Peyer's patch (tissue), 4 donors: ENCODE results near the gene SYTL1. TPM values are rescaled to one million over a fixed set of nuclear protein-coding genes. Genes with fewer than 3 reads are reported as not detected.

Experiments used
- DNase-seq, 3 donors: peaks; one replicate each; pipeline ENCODE4 v3.0.0-alpha.2; 2017 to 2019
- H3K27ac ChIP-seq, 4 donors: fragments of 200-600 bp; sonication (generic); one replicate each; pipeline ENCODE4 v1.5.1; 2016 to 2019
- H3K27me3 ChIP-seq, 2 donors: fragments of 200-600 bp; sonication (generic); one replicate each; pipeline ENCODE4 v1.5.1; 2019
- H3K36me3 ChIP-seq, 3 donors: fragments of 200-600 bp; sonication (generic); one replicate each; pipeline ENCODE4 v1.5.1; 2016 to 2019
- H3K4me1 ChIP-seq, 4 donors: fragments of 200-600 bp; sonication (generic); one replicate each; pipeline ENCODE4 v1.5.1; 2016 to 2019
- H3K4me3 ChIP-seq, 4 donors: fragments of 200-600 bp; sonication (generic); 1 replicate in 3 of 4; 2 replicates in 1 of 4; pipeline ENCODE4 v1.5.1; 2016 to 2019; ENCODE audit warnings: mild to moderate bottlenecking in 1 of 4
- H3K9me3 ChIP-seq, 4 donors: fragments of 200-600 bp; sonication (generic); one replicate each; pipeline ENCODE4 v1.5.1; 2016 to 2019; ENCODE audit warnings: mild to moderate bottlenecking in 1 of 4
- POLR2A ChIP-seq, 2 donors: fragments of 450-650 bp; IDR thresholded peaks; one replicate each; pipeline ENCODE4 v1.5.1; 2017; ENCODE audit warnings: antibody characterized with exemption in 2 of 2, mild to moderate bottlenecking in 2 of 2, moderate library complexity in 2 of 2
- total RNA-seq, 4 donors: library from RNA; depleted of rRNA; stranded (reverse); fragments of >200 nt; gene quantifications; one replicate each; pipeline ENCODE4 v1.1.0, GENCODE V29; 2016
- TF ChIP-seq, protein P1 (sequence below), 6 experiments: fragments of 450-650 bp in 4 of 6; fragments of 200-600 bp in 2 of 6; sonication (generic) in 1 of 6; IDR thresholded peaks; one replicate each; pipeline ENCODE4 v1.5.1; 2017 to 2019; ENCODE audit warnings: antibody characterized with exemption in 6 of 6, mild to moderate bottlenecking in 3 of 6, moderate library complexity in 1 of 6

Gene SYTL1
- total RNA-seq, 4 donors from 2014 or later = 9.0 to 37.1 (median 9.5) TPM

DNA sequence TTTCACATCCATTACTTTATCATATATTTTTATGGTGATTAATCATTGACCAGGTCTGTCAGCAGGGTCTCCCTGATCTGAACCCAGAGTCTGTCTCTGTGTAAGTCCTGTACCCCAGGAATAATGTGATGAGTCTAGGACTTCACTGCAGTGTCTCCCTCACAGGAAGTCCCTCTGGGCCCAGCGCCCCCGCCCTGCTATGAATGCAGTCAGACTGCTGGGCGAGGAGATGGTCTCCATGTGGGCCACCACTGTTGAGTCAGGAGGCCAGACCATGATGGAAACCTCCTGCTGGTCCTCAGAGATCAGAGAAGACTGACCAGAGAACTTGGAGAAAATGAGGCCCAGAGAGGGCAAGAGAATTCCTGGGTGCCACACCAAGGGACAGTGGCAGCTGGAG is 10.4 kb upstream of the SYTL1 start:
- peaks cover 0 to 4% (median 0%) of the 10 kb centered on the region in 4 donors for H3K4me1 ChIP-seq
- no peak overlapping the region for H3K4me3 ChIP-seq
- TF ChIP-seq, protein P1, sequence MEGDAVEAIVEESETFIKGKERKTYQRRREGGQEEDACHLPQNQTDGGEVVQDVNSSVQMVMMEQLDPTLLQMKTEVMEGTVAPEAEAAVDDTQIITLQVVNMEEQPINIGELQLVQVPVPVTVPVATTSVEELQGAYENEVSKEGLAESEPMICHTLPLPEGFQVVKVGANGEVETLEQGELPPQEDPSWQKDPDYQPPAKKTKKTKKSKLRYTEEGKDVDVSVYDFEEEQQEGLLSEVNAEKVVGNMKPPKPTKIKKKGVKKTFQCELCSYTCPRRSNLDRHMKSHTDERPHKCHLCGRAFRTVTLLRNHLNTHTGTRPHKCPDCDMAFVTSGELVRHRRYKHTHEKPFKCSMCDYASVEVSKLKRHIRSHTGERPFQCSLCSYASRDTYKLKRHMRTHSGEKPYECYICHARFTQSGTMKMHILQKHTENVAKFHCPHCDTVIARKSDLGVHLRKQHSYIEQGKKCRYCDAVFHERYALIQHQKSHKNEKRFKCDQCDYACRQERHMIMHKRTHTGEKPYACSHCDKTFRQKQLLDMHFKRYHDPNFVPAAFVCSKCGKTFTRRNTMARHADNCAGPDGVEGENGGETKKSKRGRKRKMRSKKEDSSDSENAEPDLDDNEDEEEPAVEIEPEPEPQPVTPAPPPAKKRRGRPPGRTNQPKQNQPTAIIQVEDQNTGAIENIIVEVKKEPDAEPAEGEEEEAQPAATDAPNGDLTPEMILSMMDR (IDR thresholded peaks at IDR 0.05) = no peak
- TF ChIP-seq POLR2A (IDR thresholded peaks at IDR 0.05) = no peak
- DNase-seq = no peak
- H3K36me3 ChIP-seq = peaks cover 0 to 66% (median 0%) of the 10 kb centered on the region in 3 donors
- no peaks in the 10 kb centered on the region for H3K9me3 ChIP-seq
- H3K27ac ChIP-seq = no peak overlapping the region
- no peaks in the 10 kb centered on the region for H3K27me3 ChIP-seq

DNA sequence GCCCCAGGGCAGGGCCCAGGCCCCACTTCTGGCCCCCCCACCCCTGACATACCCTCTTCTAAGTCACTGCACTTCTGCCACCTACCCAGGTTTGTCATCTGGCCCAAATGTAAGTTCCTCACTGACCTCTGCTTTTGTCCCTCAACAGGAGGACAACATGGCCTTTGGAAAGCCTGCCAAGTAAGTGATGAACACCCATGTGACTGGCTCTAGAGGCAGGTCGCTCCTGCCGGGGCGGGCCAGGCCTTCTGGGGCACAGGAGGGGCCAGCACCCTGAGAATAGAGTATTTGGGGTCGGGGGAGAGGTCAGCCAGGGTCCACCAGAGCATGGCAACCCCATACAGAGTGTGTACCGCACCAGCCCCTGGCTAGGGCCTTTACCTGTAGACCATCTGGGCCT is 9.9 kb upstream of the SYTL1 start:
- Histone ChIP-seq H3K36me3 (peaks cover 0 to 69% (median 0%) of the 10 kb centered on the region in 3 donors), H3K4me3 (no peak overlapping the region), H3K27me3 (no peaks in the 10 kb centered on the region), H3K27ac (no peak overlapping the region), H3K9me3 (no peaks in the 10 kb centered on the region), H3K4me1 (no peaks in the 10 kb centered on the region)
- DNase-seq = no peak
- TF ChIP-seq, protein P1 (IDR thresholded peaks at IDR 0.05) = no peak
- TF ChIP-seq POLR2A (IDR thresholded peaks at IDR 0.05) = no peak

DNA sequence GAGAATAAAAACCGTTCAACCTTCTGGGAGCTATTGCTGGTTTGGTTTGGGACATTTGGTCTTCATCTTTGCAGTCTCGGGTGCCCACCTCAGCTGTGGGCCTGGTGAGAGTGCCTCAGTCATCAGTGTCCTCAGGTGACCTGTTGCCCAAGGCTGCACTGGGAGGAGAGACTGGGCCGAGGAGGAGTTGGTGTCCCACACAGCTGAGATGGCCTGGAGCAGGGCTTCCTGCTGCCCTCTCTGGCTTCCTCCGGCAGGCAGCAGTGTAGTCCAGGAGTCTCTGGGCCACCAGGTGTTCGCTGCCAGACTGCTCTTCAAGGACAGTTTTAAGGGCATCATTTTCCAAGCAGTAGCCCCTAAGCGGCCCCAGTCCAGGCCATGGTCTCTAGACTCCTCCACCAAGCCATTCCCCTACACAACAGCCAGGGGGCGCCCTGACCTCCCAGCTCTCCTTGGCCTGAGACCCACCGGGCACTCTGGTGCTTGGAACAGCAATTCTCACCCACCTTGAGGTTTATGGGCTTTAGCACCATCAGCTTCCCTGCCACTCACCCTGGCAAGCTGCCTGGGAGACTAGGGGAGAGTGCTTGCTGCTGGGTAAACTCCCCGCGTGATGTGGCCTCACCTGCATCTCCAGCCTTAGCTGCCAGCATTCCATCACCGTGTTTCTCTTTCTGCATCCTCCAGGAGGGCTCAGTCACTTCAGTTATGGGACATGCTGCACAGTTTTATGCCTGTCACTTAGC is 9.1 kb upstream of the SYTL1 start:
- H3K27ac ChIP-seq = no peak overlapping the region
- H3K9me3 ChIP-seq = no peaks in the 10 kb centered on the region
- H3K36me3 ChIP-seq = peaks cover 0 to 65% (median 0%) of the 10 kb centered on the region in 3 donors
- no peak overlapping the region for H3K4me3 ChIP-seq
- no peak for TF ChIP-seq POLR2A (IDR thresholded peaks at IDR 0.05)
- TF ChIP-seq, protein P1 (IDR thresholded peaks at IDR 0.05) = peak; percentile 66 to 83 (median 74)
- no peaks in the 10 kb centered on the region for H3K27me3 ChIP-seq
- H3K4me1 ChIP-seq = no peaks in the 10 kb centered on the region
- peak in 2 of 3 donors; percentile 39 to 70 for DNase-seq

DNA sequence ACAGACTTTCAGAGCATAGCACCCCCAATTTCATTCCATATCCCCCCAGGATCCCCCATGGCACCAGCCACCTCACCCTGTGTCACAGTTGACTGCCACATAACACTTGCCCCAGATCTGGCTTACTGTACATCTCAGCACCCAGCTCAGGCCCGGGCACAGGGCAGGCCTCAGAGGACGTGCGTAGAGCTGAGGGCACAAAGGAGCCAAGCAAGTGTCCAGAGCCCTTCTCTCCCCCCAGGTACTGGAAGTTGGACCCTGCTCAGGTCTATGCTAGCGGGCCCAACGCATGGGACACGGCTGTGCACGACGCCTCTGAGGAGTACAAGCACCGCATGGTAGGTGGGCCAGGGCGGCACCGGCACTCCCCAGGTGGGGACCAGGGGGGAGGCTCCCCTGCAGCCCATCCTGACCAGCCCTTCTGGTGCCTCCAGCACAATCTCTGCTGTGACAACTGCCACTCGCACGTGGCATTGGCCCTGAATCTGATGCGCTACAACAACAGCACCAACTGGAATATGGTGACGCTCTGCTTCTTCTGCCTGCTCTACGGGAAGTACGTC is 8.0 kb upstream of the SYTL1 start:
- no peak overlapping the region for H3K4me3 ChIP-seq
- no peak for DNase-seq
- peaks cover 0 to 60% (median 0%) of the 10 kb centered on the region in 3 donors for H3K36me3 ChIP-seq

DNA sequence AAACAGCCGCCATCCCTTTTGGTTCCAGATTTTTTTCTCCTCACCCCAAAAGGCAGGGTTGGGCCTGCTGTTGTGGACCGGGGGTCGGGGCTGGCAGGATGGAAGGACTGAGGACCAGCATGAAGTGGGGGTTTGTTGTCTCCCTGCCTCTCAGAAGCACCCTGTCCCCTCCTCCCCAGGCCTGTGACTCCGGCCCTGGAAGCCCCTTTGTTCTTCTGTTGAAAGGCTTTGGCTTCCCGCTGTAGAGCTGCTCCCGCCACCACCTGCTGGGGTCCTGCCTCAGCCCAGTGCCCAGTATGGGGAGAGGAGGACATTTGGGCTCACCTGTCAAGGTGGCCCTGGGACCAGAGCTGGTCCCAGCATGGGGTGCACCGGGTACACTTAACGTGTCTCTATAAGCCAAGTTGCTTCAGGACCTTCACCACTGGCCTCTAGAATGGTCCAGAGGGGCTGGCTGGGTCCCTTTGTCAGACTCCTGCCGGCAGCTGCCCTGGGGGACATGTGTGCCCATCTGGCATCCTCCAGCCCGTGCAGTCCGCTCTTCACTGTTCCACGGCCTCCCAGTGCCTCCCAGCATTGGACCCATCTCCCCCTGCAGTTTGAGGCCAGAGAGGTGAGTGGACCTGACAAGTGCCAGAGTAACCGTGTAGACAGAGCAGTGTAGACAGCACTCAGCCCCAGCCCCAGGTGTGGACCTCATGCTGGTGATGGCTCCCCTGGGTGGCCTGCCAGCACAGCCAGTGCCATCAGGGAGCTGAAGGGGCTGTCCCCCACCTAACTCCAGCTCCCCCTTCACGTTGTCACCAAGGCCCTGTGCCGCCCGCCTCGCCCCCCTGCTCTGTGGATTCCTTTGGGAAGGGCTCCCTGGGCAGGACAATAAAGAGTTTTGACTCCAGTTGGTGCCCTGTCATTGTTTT is 6.1 kb upstream of the SYTL1 start:
- Histone ChIP-seq H3K27me3 (no peaks in the 10 kb centered on the region), H3K27ac (no peak overlapping the region), H3K4me3 (no peak overlapping the region), H3K36me3 (peaks cover 0 to 55% (median 0%) of the 10 kb centered on the region in 3 donors), H3K9me3 (no peaks in the 10 kb centered on the region), H3K4me1 (peaks cover 0 to 3% (median under 1%) of the 10 kb centered on the region in 4 donors)
- no peak for DNase-seq
- TF ChIP-seq, protein P1 (IDR thresholded peaks at IDR 0.05) = no peak
- TF ChIP-seq POLR2A (IDR thresholded peaks at IDR 0.05) = no peak

More for the DNA sequence above, 8.0 kb upstream of the SYTL1 start:
- H3K27me3 ChIP-seq = no peaks in the 10 kb centered on the region
- H3K4me1 ChIP-seq = no peaks in the 10 kb centered on the region
- H3K27ac ChIP-seq = no peak overlapping the region
- H3K9me3 ChIP-seq = no peaks in the 10 kb centered on the region
- TF ChIP-seq, protein P1 (IDR thresholded peaks at IDR 0.05) = no peak
- no peak for TF ChIP-seq POLR2A (IDR thresholded peaks at IDR 0.05)
